OCI-LY1 (cell line): ENCODE measurements around the gene TSPAN4.

Source experiments
- CTCF ChIP-seq: fragments of 200-600 bp; sonication (generic), shearing (Covaris generic); IDR thresholded peaks from 2 replicates; pipeline ENCODE4 v1.5.1; 2017; ENCODE audit warnings: mild to moderate bottlenecking, antibody characterized with exemption, low read length, moderate library complexity, mixed read lengths
- EZH2 ChIP-seq: fragments of 200-600 bp; sonication (generic), shearing (Covaris generic); IDR thresholded peaks from 2 replicates; pipeline ENCODE4 v1.8.0; 2017; ENCODE audit warnings: borderline replicate concordance, mixed run types, mild to moderate bottlenecking, antibody characterized with exemption, low read length, moderate library complexity, mixed read lengths

GRCh38 chr11:910044-910588 is 67.5 kb downstream of the TSPAN4 start:
- TF ChIP-seq CTCF (no peak), EZH2 (no peak)
